Breast epithelium (tissue), 3 donors: ENCODE data around the gene TNF.

ENCODE experiments used
- CTCF ChIP-seq, 3 donors: fragments of 450-650 bp; IDR thresholded peaks; one replicate each; pipeline ENCODE4 v1.5.1; 2016 to 2017; ENCODE audit warnings: antibody characterized with exemption in 3 of 3, mild to moderate bottlenecking in 3 of 3, moderate library complexity in 3 of 3
- POLR2A ChIP-seq: fragments of 450-650 bp; IDR thresholded peaks from one replicate; pipeline ENCODE4 v1.6.1; 2016; ENCODE audit warnings: antibody characterized with exemption, mild to moderate bottlenecking, moderate library complexity
- POLR2AphosphoS5 ChIP-seq, 3 donors: sonication (generic); formaldehyde crosslinking; IDR thresholded peaks; one replicate each; pipeline ENCODE4 v1.6.1; 2017; ENCODE audit warnings: antibody characterized with exemption in 3 of 3

DNA sequence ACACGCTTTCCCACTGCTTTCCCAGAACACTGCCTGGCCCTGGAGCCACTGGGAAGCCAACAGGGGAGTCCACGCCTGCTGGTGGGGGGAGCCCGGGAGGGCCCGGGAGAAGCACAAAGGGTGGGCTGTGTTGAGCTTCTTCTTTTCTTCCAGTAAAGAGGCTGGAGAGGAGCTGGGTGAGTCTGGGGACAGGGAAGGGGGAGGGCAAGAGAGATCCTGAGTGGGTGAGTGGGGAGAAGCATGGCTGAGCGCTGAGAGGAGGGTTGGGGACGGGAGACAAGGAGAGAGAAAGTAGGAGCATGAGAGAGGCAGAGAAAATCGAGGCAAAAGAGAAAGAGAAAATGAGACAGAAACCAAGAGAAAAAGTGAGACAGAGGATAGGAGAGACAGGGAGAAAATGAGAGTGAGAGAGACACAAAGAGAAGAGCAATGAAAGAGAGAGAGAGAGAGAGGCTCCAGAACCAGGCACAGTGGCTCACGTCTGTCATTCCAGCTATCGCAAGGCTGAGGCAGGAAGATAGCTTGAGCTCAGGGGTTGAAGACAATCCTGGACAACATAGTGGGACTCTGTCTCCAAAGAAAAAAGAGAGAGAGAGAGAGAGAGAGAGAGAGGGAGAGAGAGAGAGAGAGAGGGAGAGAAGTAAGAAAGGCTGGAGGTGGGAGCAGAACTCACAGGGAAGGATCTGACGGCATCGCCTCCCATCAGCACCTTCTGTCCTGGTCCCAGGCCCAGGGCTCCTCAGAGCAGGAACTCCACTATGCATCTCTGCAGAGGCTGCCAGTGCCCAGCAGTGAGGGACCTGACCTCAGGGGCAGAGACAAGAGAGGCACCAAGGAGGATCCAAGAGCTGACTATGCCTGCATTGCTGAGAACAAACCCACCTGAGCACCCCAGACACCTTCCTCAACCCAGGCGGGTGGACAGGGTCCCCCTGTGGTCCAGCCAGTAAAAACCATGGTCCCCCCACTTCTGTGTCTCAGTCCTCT lies 12.7 kb downstream of the TNF start:
- TF ChIP-seq POLR2A (no peak), CTCF (IDR thresholded peaks at IDR 0.05) (no peak), POLR2AphosphoS5 (IDR thresholded peaks at IDR 0.05) (no peak)
